Stomach smooth muscle (tissue), 2 donors: ENCODE results near the gene SMIM33.
"Not testable (repeated sequence)": the region's sequence is repeated elsewhere in the genome, so short reads cannot be mapped to it uniquely, and the experiment has no call there.

Source experiments
- H3K27ac ChIP-seq: one replicate; pipeline ENCODE4 v1.7.0; 2013; ENCODE audit warnings: mild to moderate bottlenecking, low read length, inconsistent platforms
- H3K27me3 ChIP-seq, 2 donors: one replicate each; pipeline ENCODE4 v1.7.0; 2013; ENCODE audit warnings: low read length in 2 of 2; ENCODE audit not compliant: insufficient read depth in 2 of 2, control insufficient read depth in 1 of 2
- H3K36me3 ChIP-seq, 2 donors: one replicate each; pipeline ENCODE4 v1.7.0; 2013; ENCODE audit warnings: low read length in 2 of 2; ENCODE audit not compliant: control insufficient read depth in 2 of 2, insufficient read depth in 2 of 2
- H3K4me1 ChIP-seq: one replicate; pipeline ENCODE4 v1.7.0; 2013; ENCODE audit warnings: low read length; ENCODE audit not compliant: control insufficient read depth, insufficient read depth
- H3K4me3 ChIP-seq, 2 donors: one replicate each; pipeline ENCODE4 v1.7.0; 2013; ENCODE audit warnings: low read length in 2 of 2
- H3K9ac ChIP-seq, 2 donors: one replicate each; pipeline ENCODE4 v1.7.0; 2013; ENCODE audit warnings: low read length in 2 of 2, mild to moderate bottlenecking in 1 of 2
- H3K9me3 ChIP-seq, 2 donors: one replicate each; pipeline ENCODE4 v1.7.0; 2013; ENCODE audit warnings: low read length in 2 of 2; ENCODE audit not compliant: control insufficient read depth in 2 of 2
- donor health status: healthy.
- donor health status: Pancreatic carcinoma.

The SMIM33 gene

DNA sequence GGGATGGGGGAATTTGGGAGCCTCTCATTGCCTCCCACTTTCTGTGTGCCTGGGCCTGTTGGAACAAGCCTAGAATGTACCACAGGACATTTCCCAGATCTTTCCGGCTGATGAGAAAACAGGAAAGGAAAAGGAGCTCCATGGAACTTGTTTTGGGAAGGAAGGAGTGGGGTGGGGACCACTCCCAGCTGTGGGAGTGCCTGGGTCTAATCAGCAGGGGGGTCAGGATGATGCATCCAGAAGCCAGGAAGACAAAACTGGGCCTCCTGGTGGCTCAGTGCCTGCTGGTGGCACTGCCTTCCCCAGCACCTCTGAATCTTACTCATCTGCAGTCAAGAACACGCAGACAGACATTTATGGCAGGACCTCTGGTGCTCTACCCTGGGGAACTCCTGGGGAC is 2.8 kb downstream of the SMIM33 start:
- Histone ChIP-seq H3K4me3 (no peak overlapping the region), H3K27me3 (no peaks in the 10 kb centered on the region), H3K36me3 (peaks cover 0 to 3% of the 10 kb centered on the region in 2 donors), H3K9me3 (no peaks in the 10 kb centered on the region), H3K27ac (peak overlapping the region; percentile 11), H3K9ac (no peak overlapping the region), H3K4me1 (peaks cover 10% of the 10 kb centered on the region)

DNA sequence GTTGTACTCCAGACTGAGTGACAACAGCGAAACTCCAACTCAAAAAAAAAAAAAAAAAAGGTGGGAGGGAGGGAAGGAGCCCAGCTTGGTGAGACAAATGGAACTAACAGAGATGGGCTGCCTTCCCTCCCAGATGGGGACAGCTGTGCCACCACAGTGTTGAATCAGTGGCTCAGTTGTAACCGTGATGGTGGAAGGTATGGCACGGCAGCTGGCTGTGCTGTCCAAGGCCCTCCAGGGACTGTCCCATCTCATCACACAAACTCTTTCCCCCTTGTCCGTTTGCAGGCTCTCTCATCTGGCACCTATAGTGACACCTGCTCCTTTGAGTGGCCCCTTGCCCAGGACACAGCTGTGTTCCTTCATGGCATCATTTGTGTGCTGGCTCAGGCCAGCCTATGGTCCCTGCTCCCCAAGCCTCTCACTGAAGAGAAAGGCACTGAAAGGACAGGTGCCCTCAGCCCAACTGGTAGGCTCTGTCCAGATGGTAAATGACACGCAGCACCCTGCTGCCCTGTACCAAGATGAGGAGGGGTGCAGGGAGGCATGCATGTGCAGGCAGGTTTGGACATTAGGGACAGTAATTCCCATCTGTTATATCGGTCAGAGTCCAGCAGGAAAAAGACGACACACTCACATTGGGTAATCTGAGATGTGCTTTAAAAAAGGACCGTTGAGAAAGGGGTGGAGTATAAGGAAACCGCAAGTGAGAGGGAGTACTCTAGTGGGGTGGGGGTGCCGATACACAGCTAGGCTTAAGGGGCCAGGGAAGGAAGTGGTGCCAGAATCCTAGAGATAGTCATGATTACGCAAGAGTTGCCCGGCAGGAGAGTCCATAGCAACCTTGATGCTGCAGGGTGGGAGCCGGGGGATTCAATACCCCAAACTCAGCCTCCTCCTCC is 4.3 kb downstream of the SMIM33 start:
- Histone ChIP-seq H3K27ac (no peak overlapping the region), H3K4me1 (peaks cover 10% of the 10 kb centered on the region), H3K4me3 (no peak overlapping the region), H3K9me3 (no peaks in the 10 kb centered on the region), H3K36me3 (peaks cover 0 to 3% of the 10 kb centered on the region in 2 donors), H3K27me3 (no peaks in the 10 kb centered on the region), H3K9ac (no peak overlapping the region)

DNA sequence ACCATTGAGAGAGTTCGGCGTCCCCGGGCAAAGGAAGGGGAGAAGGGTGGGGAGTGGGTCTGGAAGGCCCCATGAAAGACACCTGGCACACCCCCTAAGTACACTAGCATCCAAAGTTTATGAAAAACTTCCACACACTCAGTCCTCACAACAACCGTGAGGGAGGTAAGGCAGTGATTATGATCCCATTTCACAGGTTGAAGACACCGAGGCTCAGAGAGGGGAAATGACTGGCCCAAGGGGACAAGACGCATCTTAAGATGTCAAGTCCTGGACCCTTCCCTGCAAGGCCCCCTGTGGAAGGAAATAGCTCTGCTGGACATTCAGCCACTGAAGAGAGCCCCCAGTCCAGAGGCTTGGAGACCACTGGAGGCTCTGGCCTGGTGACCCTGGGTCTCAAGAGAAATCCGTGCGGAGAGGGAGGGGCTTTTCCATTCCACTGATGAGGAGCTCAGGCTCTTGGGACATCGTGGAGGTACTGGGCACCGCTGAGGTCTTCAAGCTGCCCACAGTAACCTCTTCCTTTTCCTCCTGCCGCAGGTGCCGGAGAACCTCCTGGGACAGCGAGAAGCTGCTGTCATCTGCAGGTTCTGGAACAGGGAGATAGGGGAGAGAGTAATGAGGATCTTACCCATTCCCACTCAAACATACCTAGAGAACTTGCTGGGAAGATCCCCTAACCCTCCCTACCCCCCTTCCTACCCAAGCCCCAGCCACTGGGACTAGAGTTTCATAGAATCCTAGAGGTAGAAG is 5.2 kb downstream of the SMIM33 start:
- H3K4me1 ChIP-seq: peaks cover 14% of the 10 kb centered on the region
- no peak overlapping the region for H3K4me3 ChIP-seq
- no peak overlapping the region for H3K27ac ChIP-seq
- H3K9ac ChIP-seq: no peak overlapping the region
- no peaks in the 10 kb centered on the region for H3K9me3 ChIP-seq
- peaks cover 0 to 3% of the 10 kb centered on the region in 2 donors for H3K36me3 ChIP-seq
- H3K27me3 ChIP-seq: no peaks in the 10 kb centered on the region

DNA sequence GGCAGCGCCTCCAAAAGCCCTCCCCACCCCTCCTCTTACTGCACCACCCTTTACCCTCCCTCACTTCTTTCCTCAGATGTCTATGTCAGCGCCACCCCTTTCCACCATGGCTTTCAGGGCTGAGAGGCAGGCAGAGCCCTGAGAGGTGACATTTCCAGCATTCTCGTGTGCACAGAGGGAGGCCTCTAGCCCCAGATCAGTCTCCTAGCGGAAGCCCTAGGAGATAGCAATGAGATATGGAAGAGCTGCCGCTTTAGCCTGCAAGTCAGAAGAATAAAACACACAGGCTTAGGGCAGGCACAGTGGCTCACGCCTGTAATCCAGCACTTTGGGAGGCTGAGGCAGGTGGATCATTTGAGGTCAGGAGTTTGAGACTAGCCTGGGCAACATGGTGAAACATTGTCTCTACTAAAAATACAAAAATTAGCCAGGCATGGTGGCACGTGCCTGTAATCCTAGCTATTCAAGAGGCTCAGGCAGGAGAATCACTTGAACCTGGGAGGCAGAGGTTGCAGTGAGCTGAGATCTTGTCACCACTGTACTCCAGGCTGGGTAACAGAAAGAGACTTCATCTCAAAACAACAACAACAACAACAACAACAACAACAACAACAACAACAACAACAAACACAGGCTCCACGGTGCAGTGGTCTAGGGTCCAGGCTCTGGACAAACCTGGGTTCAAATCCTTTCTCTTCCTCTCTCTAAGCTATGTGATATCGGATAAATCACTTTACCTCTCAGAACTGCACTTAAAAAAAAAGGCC is 8.0 kb downstream of the SMIM33 start:
- H3K36me3 ChIP-seq, H3K27ac ChIP-seq, H3K27me3 ChIP-seq, H3K4me3 ChIP-seq, H3K9me3 ChIP-seq, H3K9ac ChIP-seq: not testable (repeated sequence)
- peaks cover 27% of the 10 kb centered on the region for H3K4me1 ChIP-seq

DNA sequence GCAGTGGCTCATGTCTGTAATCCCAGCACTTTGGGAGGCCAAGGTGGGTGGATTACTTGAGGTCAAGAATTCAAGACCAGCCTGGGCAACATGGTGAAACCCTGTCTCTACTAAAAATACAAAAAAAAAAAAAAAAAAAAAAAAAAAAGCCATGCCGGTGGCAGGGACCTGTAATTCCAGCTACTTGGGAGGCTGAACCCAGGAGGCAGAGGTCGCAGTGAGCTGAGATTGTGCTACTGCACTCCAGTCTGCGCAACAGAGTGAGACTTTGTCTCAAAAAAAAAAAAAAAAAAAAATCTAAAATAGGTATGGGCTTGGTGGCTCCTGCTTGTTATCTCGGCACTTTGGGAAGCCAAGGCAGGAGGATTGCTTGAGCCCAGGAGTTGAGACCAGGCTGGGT is 8.9 kb downstream of the SMIM33 start:
- not testable (repeated sequence) for H3K27me3 ChIP-seq, H3K36me3 ChIP-seq, H3K4me3 ChIP-seq, H3K9me3 ChIP-seq, H3K9ac ChIP-seq, H3K27ac ChIP-seq
- peaks cover 24% of the 10 kb centered on the region for H3K4me1 ChIP-seq

DNA sequence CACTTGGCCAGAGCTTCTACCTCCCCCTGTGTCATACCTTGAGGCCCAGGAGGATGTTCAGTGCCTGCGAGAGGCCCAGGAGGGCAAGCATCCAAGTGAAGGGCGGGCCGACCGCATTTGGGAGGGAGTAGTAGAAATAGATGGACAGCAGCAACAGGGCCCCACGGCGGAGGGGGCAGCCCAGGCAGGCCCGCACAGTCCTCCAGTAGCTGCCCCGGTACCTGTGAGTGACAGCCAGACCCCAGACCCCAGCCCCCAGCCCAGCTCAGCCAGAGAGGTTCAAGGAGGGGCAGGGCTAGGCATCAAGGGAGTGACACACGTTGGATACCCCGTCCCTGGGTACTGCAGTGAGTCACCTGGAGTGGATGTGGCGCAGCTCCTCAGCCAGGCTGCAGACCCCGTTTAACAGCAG is 10.3 kb downstream of the SMIM33 start:
- Histone ChIP-seq H3K4me3 (peak overlapping the region; percentile 38 to 76), H3K36me3 (no peaks in the 10 kb centered on the region), H3K4me1 (peaks cover 21% of the 10 kb centered on the region), H3K27ac (peak overlapping the region; percentile 80), H3K9me3 (no peaks in the 10 kb centered on the region), H3K27me3 (no peaks in the 10 kb centered on the region), H3K9ac (peak overlapping the region in 1 of 2 donors; percentile 58)

DNA sequence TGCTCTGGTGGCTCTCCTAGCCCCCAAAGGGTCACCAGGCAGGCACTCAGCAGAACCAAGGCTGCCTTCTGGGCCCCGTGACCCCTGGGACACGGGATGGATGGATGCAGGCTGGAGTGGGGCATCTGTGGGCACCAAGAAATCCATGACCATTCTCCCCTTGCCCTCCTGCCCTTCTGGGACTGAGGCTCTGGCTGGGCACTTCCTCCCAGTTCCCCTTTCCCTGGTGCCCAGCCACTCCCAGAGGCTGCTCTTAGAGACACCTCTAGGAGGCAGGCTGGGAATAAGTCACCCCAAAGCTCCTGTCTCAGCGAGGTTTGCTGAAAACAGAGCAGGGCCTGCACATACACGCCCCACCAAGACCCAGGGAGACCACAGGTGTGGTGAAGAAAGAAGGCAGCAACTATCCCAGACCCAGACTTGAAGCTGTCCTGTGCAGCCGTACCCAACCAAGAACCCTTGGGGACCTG is 10.8 kb downstream of the SMIM33 start:
- Histone ChIP-seq H3K27ac (peak overlapping the region; percentile 80), H3K9me3 (no peaks in the 10 kb centered on the region), H3K27me3 (no peaks in the 10 kb centered on the region), H3K9ac (peak overlapping the region; percentile 58 to 81), H3K4me3 (peak overlapping the region; percentile 38 to 76), H3K36me3 (no peaks in the 10 kb centered on the region), H3K4me1 (peaks cover 21% of the 10 kb centered on the region)

DNA sequence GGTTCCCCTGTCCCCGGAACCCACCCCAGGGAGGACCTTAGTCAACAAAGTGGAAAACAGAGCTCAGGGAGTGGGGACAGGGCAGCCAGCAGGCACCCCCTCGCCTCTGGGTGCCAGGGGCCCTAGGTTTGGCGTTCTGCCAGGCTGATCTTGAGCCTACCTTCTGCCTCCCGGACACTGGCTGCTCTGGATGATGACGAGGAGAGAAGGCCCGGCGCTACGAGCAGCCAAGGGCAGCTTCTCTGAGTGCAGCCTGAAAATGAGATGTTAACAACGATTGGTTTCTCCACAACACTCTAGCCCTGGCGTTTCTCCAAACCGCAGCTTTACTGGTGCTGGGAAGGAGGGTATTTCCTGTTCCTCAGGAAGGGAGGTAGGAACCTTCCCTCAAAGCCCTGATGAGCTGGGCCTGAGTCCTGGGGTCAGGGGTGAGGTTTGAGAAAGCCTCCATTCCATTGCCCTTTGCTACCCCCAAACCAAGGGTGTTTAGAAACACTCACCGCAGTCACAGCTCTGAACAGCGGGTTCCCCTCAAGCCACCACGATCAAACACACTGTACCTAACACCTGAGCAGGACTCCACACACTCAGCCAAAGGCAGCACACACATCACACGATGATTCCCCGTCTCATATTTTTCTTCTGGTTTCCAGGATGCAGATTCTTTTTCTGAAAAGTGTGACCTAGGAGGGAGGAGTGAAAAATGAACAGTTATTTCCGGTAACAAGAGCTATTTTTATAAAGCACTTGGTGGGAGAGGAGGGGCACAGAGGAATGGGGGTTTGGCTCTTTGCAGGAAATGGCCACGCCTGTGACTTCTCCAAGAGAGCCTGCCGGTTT is 11.5 kb downstream of the SMIM33 start, which contains the start of gene STING1:
Gene STING1 (minus strand): TSS at position 709 of the 840 bp plus-strand sequence. CDS start 1,054 bp downstream, outside the sequence.
- Histone ChIP-seq H3K27me3 (no peaks in the 10 kb centered on the region), H3K4me3 (peak within 1 kb of the TSS; percentile 38 to 76), H3K4me1 (peaks cover 21% of the 10 kb centered on the region), H3K27ac (peak within 1 kb of the TSS; percentile 80), H3K9me3 (no peaks in the 10 kb centered on the region), H3K9ac (peak within 1 kb of the TSS; percentile 58 to 81), H3K36me3 (no peaks in the 10 kb centered on the region)

DNA sequence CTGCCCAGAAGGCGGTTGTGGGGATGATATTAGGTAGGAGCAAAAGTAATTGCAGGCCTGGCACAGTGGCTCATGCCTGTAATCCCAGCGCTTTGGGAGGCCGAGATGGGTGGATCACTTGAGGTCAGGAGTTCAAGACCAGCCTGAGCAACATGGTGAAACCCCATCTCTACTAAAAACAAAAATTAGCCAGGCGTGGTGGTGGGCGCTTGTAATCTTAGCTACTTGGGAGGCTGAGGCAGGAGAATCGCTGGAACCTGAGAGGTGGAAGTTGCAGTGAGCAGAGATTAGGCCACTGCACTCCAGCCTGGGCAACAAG is 12.0 kb downstream of the SMIM33 start:
- H3K27ac ChIP-seq: peak overlapping the region; percentile 80
- peak overlapping the region in 1 of 2 donors; percentile 76 for H3K4me3 ChIP-seq
- H3K36me3 ChIP-seq, H3K27me3 ChIP-seq, H3K9me3 ChIP-seq, H3K9ac ChIP-seq: not testable (repeated sequence)
- H3K4me1 ChIP-seq: peaks cover 21% of the 10 kb centered on the region

DNA sequence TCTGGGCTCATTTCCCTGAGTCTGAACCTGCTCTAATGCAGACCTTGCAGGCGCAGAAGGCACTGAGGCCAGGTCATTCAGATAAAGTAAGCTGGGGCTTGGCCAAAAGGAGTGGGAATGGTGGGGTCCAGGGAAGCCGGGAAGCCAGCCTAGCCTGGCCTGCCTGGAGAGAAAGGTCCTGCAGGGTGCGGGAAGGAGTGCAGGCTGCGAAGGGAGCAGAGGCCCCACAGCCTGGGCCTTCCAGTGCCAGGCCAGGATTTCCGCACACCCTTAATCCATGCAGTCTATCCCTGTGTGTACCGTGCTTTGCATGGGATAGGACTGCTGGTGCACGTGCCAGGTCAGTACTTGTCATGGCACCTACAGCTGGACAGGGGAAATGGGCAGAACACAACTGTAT is 15.4 kb downstream of the SMIM33 start:
- Histone ChIP-seq H3K27me3 (no peaks in the 10 kb centered on the region), H3K4me1 (peaks cover 15% of the 10 kb centered on the region), H3K27ac (no peak overlapping the region), H3K9me3 (no peaks in the 10 kb centered on the region), H3K9ac (no peak overlapping the region), H3K4me3 (no peak overlapping the region), H3K36me3 (no peaks in the 10 kb centered on the region)
